Activated CD8-positive, alpha-beta memory T cell treated with anti-CD3 and anti-CD28 coated beads, Interleukin-2, amount 50 U/mL, for 1 hour (primary cell): ENCODE data around the gene LRP1B.

Experiments
- DNase-seq: peaks from one replicate; pipeline ENCODE4 v3.0.0-alpha.2; 2020; ENCODE audit errors: extremely low read depth

LRP1B gene

DNA sequence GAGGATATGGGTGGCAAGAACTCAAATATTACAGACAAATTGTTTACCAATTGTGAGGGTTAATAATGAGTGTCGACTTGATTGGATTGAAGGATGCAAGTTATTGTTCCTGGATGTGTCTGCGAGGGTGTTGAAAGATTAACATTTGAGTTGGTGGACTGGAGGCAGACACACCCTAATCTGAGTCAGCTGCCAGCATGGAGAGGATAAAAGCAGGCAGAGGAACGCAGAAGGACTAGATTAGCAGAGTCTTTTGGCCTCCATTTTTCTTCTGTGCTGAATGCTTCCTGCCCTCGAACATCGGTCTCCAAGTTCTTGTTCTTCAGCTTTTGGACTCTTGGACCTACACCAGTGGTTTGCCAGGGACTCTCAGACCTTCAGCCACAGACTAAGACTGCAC, 1503.7 kb downstream of the LRP1B start:
- no peak for DNase-seq

DNA sequence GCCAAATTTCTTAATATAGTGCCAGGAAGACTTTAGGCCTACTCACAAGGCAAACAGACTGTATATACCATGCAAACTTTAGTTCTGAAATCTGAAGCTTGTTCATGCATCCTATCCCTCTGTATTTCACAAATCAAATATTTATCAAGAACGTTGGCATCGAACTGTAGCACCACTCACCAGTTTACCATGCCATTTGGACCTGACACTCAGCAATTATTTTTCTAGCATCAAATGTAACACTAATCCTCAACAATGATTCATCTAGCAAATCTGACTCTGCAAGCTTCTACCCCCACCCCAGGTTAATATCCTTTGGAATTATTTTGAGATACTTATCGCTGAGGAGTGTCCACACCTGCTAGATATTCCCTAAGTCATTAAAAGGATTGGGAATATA, 1506.6 kb downstream of the LRP1B start:
- DNase-seq = no peak

DNA sequence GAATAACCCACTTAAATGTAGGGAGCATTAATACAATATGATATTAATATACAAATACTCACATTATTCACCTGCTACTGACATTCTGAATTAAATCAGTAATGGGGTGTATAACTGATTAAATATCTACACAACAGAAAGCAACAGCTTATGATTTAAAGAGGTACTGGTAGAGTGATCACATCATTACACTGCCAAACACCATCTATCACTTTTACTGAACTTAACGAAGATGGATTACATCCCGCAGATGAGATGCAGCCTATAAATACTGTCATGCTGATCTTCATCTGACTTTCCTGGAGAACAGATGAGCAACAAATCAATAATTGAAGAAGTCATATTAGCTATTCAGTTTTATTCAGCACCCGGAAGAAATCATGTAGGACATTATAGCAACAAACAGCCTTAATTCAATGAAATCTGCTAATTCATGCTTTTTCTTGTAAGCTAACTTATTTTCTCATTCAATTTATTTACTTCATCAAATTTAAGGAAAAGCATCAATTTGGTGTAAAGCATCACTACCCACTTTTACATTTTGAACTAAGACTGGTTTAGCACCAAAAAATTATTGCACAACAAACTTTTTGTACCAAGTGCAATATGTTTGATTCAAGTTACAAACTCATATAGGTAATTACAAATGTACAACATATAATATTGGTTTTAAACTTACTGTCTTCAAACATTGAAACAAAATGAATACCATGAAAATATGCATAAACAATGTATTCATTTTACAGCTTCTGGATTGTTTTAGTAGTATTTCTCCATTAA, 1509.0 kb downstream of the LRP1B start:
- no peak for DNase-seq

DNA sequence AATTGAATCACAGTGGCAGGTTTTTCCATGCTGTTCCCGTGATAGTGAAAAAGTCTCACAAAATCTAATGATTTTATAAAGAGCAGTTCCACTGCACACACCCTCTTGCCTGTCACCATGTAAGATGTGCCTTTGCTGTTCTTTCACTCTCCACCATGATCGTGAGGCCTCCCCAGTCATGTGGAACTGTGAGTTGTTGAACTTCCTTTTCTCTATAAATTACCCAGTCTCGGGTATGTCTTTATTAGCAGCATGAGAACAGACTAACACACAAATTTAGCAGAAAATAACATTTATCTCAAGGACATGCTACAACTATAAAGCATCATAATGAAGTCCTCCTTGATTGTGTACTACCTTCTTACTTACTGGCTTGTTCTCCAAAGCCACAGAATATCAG, 1526.0 kb downstream of the LRP1B start:
- DNase-seq = no peak

DNA sequence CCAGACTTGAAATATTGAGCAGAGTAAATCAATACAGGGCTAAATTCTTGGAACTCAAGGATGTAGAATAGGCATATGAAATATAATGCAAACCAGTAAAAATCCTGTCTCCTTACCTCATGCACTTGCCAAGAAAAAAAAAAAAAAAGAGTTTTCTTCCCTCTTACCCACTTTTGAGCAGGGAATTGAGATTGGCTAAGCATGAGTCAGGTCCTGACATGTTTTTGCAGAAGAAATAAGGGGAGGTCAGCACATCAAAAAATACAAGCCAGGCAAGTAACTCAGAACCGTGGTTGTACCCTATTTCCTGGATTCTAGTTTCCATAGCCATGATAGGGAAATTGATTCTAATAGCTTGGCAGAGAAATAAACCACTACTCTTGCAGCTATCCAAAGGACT, 1526.7 kb downstream of the LRP1B start:
- no peak for DNase-seq

DNA sequence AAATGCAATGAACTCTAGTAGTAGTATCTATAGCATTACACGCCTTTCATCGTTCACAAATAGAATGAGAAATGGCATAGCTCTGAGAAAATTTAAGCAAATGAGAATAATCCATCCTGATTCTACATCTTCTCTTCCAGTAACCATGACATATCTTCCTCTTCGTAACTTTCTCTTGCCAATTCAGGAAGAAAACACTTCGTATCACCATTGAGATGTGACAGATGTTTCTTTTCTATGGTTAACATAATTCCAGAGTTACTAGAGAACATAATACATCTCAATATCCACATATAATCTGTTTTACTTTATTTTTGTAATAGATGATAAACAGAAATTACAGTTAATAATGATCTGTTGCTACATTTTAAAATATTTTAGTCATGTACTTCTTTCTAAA, 1527.4 kb downstream of the LRP1B start:
- DNase-seq = no peak

- DNase-seq = no peak
Measured at GRCh38 chr2:140601801-140602200, 1529.0 kb downstream of the LRP1B start.

DNA sequence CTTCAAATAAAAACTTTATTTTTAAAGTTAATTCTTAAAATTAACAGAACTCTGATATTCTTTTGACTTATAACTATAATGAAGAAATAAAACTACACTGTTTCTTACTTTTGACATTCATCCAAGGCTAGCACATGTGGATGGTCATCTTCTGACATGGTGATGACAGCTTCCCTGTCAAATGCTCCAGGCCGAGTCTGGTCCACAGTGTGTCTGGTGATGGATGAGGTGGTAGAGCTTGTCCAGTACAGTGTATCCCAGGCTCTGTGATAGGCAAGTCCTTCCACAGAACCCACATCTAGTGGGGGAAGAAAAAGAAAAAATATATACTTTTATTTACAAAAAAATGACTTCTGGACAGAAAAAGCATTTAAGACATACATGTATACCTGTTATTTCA, 1529.5 kb downstream of the LRP1B start:
- DNase-seq = no peak

DNA sequence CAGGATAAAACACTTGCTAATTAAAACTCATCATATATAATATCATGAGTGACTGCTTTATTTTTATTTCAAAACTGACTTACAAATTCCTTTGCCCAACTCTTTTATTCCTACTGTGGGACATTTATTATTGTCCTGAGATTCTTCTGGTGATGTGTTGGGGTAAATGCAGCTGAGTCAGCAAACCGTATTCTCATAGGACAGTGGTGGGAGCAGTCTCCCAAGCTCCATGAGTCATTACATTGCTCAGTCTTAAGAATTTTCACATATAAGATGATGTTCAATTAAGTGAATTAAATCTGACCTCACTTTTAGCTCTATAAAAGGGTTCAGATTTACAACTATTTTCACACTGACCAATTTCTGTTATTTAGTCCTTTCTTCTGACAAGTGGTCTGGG, 1530.7 kb downstream of the LRP1B start:
- no peak for DNase-seq

DNA sequence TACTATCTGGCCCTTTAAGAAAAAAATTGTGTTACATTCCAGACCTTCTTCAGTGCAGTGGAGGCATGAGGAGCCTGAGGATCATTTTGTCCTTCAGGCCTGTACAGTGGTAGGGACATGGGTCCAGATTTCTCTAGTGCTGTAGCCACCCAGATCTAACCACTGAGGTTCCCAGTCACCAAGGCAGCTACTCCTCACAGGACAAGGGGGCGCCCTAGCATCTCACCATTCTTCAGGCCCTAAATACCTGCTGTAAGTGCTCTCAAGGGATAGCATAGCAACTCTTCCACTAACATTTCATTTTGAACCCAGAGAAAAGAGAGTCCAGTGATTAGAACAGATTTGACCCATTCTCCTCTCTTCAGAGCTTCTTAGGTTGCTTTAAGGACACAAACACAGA, 1533.0 kb downstream of the LRP1B start:
- DNase-seq = no peak

- no peak for DNase-seq
Measured at GRCh38 chr2:140597205-140597604, 1533.6 kb downstream of the LRP1B start.

GRCh38 chr2:140596447-140596846, 1534.4 kb downstream of the LRP1B start:
- DNase-seq = no peak

DNA sequence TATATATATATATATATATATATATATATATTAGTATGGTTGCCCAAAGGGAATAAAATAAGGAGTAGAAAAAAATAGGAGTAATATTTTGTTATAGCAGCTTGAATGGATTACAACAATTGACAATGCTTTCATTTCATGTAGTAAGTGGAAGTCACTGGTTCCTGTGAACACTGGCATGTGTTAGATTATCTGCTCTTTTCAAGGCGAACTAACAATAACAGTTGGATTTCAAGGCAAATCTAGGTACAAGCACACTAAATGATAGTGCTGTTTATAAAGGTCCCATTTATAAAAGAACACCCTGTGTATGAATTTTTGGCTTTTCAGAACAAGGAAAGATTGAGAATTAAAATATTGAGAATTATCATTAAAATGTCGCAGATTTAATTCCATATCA, 1535.7 kb downstream of the LRP1B start:
- DNase-seq = no peak

DNA sequence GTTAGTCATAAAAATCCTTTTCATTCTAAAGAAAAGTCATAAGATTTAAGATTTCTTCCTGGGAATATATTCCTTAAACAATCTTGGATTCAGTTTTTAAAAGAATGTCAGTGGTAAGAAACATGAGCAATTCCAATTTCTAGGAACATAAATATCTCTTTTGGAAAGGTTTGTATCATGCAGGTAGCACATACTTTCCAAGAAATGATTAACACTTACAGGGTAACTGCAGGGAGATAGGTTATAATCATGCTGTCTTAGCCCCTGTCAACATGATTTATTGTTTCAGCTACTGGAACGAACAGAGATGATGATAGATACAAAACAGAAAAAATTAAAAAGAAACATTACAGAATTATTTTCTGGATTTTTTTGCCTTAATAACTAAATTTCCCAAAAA, 1537.7 kb downstream of the LRP1B start:
- DNase-seq = no peak

GRCh38 chr2:140589696-140590095, 1541.1 kb downstream of the LRP1B start:
- DNase-seq = no peak

GRCh38 chr2:140589273-140589672, 1541.5 kb downstream of the LRP1B start:
- no peak for DNase-seq

DNA sequence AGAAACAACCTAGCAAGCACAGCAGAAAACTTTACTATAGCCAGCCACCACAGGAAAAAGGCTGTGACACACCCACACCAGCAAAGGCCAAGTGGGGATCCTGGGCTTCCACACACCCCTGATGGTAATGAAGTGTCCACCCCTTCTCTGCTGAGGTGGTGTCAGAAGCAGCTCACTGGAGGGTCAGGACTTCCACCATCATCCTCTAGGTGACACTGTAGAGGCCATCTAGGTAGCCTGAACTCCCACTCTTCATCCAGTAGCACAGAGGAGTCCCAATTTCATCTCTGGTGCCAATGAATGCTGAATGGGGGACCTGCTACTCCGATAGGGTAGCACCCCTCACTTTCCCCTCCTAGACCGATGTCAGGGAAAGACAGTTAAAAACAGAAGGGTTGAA, 1544.4 kb downstream of the LRP1B start:
- DNase-seq = no peak

- DNase-seq = no peak
Measured at GRCh38 chr2:140585016-140585415, 1545.8 kb downstream of the LRP1B start.

GRCh38 chr2:140584471-140584870, 1546.3 kb downstream of the LRP1B start:
- no peak for DNase-seq

GRCh38 chr2:140580532-140581151, 1550.2 kb downstream of the LRP1B start:
- no peak for DNase-seq

- no peak for DNase-seq
Measured at GRCh38 chr2:140577453-140577852, 1553.4 kb downstream of the LRP1B start.

GRCh38 chr2:140567734-140568133, 1563.1 kb downstream of the LRP1B start:
- DNase-seq = no peak

DNA sequence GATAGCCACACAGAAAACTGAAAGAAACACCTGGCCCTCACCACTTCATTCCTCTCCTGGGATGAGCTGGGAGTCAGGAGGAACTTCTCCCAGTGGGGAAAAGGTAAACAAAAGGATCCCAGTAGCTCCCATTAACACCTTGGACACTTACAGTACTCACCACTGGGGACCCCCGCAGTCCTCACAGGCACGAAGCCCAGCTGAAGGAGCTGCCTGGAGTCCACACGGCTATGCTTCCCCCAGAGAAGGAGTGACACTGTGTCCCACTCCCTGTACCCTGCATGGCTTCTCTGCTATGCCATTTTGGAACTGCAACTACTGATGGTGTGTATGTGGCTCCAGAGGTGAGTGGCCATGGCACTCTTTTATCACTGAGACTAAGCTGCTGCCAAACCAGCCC, 1565.1 kb downstream of the LRP1B start:
- no peak for DNase-seq

DNA sequence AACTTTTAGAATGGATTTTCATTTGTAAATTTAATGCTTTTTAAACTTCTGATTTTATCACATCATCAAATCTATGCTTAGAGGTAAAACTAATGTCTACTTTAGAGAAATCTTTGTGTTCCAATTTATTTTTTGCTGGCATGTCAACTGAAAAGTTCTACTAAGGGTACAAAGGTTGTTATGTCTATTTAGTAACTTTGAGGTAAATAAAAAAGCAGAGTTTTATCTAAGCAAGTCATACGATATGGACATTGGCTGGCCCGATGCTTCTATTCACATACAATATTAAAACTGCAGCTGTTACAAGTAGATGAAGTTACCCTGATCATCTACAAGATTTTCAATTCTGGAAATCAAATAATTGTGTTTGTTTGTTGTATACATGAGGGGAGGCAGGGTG, 1575.1 kb downstream of the LRP1B start:
- DNase-seq = no peak
